GM12801 (cell line): ENCODE measurements around the gene EVA1A.

Experiments used
- TF ChIP-seq, protein P1 (sequence below): IDR thresholded peaks from one replicate; pipeline ENCODE4 v1.5.1; 2011; ENCODE audit warnings: control low read depth; ENCODE audit not compliant: insufficient read length; ENCODE audit errors: extremely low read depth

Gene EVA1A

GRCh38 chr2:75553935-75554531, 6.7 kb downstream of the EVA1A start:
- TF ChIP-seq, protein P1, sequence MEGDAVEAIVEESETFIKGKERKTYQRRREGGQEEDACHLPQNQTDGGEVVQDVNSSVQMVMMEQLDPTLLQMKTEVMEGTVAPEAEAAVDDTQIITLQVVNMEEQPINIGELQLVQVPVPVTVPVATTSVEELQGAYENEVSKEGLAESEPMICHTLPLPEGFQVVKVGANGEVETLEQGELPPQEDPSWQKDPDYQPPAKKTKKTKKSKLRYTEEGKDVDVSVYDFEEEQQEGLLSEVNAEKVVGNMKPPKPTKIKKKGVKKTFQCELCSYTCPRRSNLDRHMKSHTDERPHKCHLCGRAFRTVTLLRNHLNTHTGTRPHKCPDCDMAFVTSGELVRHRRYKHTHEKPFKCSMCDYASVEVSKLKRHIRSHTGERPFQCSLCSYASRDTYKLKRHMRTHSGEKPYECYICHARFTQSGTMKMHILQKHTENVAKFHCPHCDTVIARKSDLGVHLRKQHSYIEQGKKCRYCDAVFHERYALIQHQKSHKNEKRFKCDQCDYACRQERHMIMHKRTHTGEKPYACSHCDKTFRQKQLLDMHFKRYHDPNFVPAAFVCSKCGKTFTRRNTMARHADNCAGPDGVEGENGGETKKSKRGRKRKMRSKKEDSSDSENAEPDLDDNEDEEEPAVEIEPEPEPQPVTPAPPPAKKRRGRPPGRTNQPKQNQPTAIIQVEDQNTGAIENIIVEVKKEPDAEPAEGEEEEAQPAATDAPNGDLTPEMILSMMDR, result no peak

DNA sequence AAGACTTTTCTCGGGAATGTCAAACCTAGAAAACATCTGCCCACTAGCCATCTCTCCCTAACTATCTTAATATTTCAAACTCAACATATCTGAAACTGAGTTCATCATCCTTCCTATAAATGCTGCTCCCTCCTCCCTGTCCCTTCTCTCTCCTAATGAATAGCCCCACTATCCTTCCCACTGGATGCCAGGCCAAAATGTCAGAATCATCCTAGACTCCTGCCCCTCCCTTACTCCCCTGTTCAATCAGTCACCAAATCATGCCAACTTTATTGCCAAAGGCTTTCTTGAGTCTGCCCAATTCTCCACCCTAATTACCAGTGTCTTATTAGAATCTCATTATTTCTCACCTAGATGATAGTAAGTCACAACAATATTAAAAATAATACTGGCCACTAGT, 8.5 kb downstream of the EVA1A start:
- TF ChIP-seq, protein P1, result no peak

GRCh38 chr2:75551434-75551833, 9.3 kb downstream of the EVA1A start:
- TF ChIP-seq, protein P1, result no peak

GRCh38 chr2:75549401-75550253, 11.1 kb downstream of the EVA1A start:
- TF ChIP-seq, protein P1, result no peak

DNA sequence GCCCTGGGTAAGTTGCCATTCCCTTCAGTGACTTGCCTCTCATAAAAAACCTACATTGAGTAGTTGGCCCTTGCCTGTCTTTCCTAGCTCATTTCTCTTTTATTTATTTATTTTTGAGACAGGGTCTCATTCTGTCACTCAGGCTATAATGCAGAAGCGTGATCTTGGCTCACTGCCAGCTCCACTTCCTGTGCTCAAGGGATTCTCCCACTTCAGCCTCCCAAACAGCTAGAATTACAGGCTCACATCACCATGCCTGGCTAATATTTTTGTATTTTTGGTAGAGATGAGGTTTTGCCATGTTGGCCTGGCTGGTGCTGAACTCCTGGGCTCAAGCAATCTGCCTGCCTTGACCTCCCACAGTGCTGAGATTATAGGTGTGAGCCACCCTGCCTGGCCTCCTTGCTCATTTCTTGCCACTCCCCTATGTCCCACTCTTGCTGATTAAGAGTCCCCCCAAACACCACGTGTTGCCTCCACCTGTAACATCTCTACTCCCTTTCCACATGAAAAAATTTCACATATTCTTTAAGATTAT, 12.6 kb downstream of the EVA1A start:
- TF ChIP-seq, protein P1, result no peak

DNA sequence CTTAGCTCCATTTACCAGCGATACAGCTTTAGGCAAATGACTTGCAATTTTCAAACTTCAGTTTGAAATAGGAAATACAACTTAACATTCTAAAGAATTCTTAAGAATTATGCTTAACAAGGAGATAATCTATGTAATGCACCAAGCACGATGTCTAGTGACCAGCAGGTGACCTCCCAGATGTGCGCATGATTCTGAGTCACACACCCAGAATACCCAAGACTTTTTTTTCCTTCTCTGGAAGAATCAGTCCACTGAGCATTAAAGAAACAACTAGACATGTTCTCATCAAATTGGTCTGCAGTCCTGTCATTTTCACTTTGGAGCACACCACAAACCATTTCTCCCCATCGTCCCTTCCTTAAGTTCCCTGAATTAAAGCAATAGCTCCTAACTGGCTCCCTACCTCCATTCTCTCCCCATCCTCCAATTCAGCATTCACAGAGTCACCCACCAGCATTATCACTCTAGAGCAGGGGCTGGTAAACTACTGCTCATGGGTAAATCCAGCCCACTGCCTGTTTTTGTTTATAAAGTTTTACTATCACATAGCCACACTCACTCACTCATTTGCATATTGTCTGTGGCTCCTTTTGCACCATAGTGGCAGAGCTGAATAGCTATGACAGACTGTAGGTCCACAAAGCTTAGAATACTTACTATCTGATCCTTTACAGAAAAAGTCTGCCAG, 13.2 kb downstream of the EVA1A start:
- TF ChIP-seq, protein P1, result no peak

DNA sequence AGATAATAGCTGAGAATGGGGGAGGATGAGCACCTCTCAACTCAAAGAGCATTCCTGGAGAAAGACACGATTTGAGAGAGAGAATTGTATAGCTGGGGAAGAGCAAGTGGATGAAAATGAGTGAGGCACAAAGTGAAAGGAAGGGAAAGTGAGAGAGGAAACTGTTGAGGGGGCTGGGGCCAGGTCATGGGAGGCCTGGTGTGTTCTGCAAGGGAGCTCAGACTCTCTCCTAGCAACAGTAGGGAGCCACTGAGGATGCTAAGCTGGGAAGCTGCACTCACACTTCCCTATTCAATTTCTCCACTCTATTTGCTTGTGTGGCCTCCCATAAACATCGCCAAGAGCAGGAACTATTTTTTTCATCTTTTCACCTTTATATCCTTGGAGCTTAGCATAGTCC, 14.8 kb downstream of the EVA1A start:
- TF ChIP-seq, protein P1, result no peak
